Measurements from ENCODE around the gene HSPA4. TPM values are rescaled to one million over a fixed set of nuclear protein-coding genes. Genes with fewer than 3 reads are reported as not detected.

Gene HSPA4
- total and polyA plus RNA-seq, 2 of the 13 experiments (the other 11 are each of a cell fraction or from before 2014, with no cell fraction given): 36.6 to 231 TPM

DNA sequence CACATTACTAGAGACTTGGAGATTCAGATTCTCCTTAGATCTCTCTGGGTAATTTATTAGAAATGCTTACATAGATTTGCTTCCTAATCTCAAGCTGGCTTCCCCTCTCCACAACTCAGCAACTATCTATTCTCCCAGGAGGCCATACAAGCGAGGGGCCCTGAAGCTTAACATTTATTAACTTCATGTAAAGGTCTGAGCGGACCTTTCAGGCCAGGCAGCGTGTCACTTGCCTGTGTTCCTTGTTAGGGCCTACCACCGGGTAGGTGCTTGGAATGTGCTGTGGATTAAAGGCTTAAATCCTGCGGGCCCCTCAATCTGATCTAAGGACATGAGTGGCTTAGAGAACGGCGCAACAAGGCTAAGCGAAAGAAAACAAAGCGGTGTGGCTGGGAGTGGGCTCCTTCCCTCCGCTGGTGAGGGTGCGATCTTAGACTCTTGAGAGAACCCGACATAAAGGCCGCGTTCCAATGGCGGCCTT lies 712 bp upstream of the HSPA4 start (continued):
- TF ChIP-seq, protein P1, sequence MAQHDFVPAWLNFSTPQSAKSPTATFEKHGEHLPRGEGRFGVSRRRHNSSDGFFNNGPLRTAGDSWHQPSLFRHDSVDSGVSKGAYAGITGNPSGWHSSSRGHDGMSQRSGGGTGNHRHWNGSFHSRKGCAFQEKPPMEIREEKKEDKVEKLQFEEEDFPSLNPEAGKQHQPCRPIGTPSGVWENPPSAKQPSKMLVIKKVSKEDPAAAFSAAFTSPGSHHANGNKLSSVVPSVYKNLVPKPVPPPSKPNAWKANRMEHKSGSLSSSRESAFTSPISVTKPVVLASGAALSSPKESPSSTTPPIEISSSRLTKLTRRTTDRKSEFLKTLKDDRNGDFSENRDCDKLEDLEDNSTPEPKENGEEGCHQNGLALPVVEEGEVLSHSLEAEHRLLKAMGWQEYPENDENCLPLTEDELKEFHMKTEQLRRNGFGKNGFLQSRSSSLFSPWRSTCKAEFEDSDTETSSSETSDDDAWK (CRISPR knock-in tag; IDR thresholded peaks at IDR 0.05): no peak
- TF ChIP-seq, protein P2, sequence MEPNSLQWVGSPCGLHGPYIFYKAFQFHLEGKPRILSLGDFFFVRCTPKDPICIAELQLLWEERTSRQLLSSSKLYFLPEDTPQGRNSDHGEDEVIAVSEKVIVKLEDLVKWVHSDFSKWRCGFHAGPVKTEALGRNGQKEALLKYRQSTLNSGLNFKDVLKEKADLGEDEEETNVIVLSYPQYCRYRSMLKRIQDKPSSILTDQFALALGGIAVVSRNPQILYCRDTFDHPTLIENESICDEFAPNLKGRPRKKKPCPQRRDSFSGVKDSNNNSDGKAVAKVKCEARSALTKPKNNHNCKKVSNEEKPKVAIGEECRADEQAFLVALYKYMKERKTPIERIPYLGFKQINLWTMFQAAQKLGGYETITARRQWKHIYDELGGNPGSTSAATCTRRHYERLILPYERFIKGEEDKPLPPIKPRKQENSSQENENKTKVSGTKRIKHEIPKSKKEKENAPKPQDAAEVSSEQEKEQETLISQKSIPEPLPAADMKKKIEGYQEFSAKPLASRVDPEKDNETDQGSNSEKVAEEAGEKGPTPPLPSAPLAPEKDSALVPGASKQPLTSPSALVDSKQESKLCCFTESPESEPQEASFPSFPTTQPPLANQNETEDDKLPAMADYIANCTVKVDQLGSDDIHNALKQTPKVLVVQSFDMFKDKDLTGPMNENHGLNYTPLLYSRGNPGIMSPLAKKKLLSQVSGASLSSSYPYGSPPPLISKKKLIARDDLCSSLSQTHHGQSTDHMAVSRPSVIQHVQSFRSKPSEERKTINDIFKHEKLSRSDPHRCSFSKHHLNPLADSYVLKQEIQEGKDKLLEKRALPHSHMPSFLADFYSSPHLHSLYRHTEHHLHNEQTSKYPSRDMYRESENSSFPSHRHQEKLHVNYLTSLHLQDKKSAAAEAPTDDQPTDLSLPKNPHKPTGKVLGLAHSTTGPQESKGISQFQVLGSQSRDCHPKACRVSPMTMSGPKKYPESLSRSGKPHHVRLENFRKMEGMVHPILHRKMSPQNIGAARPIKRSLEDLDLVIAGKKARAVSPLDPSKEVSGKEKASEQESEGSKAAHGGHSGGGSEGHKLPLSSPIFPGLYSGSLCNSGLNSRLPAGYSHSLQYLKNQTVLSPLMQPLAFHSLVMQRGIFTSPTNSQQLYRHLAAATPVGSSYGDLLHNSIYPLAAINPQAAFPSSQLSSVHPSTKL (CRISPR knock-in tag; IDR thresholded peaks at IDR 0.05): no peak
- TF ChIP-seq ZNF180 (CRISPR knock-in tag; IDR thresholded peaks at IDR 0.05; ENCODE audit: borderline replicate concordance, low read depth) (no peak), ZNF224 (CRISPR knock-in tag; IDR thresholded peaks at IDR 0.05) (0 out of 2 replicates have a peak, but pooled peaks have one; percentile 20), ZNF235 (CRISPR knock-in tag; IDR thresholded peaks at IDR 0.05; ENCODE audit: borderline replicate concordance) (peak; percentile 71; the same call in 1 of the 2 replicates), ZNF570 (CRISPR knock-in tag; IDR thresholded peaks at IDR 0.05; ENCODE audit: borderline replicate concordance) (no peak), SMC3 (IDR thresholded peaks at IDR 0.05; ENCODE audit: low read length) (0 out of 2 replicates have a peak, but pooled peaks have one; percentile 8), ZNF143 (CRISPR knock-in tag; IDR thresholded peaks at IDR 0.05) (no peak), XRCC5 (optimal IDR thresholded peaks at IDR 0.05; ENCODE audit: low read length) (no peak), RBM22 (optimal IDR thresholded peaks at IDR 0.05; ENCODE audit: low read length) (peak; percentile 56), TOE1 (CRISPR knock-in tag; IDR thresholded peaks at IDR 0.05) (no peak), SP5 (CRISPR knock-in tag; IDR thresholded peaks at IDR 0.05; ENCODE audit: borderline replicate concordance, low read depth) (no peak), RBM39 (IDR thresholded peaks at IDR 0.05; ENCODE audit: low read depth, low read length, poor library complexity, severe bottlenecking) (no peak), ZNF550 (CRISPR knock-in tag; IDR thresholded peaks at IDR 0.05; ENCODE audit: borderline replicate concordance) (no peak)
- TF ChIP-seq, protein P3, sequence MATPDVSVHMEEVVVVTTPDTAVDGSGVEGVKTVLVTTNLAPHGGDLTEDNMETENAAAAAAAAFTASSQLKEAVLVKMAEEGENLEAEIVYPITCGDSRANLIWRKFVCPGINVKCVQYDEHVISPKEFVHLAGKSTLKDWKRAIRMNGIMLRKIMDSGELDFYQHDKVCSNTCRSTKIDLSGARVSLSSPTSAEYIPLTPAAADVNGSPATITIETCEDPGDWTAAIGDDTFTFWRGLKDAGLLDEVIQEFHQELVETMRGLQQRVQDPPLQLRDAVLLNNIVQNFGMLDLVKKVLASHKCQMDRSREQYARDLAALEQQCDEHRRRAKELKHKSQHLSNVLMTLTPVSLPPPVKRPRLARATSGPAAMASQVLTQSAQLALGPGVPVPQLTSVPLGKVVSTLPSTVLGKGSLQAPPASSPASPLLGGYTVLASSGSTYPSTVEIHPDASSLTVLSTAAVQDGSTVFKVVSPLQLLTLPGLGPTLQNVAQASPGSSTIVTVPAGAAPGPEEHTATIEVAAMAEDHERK (CRISPR knock-in tag; IDR thresholded peaks at IDR 0.05; ENCODE audit: low read depth): no peak
- TF ChIP-seq, protein P4, sequence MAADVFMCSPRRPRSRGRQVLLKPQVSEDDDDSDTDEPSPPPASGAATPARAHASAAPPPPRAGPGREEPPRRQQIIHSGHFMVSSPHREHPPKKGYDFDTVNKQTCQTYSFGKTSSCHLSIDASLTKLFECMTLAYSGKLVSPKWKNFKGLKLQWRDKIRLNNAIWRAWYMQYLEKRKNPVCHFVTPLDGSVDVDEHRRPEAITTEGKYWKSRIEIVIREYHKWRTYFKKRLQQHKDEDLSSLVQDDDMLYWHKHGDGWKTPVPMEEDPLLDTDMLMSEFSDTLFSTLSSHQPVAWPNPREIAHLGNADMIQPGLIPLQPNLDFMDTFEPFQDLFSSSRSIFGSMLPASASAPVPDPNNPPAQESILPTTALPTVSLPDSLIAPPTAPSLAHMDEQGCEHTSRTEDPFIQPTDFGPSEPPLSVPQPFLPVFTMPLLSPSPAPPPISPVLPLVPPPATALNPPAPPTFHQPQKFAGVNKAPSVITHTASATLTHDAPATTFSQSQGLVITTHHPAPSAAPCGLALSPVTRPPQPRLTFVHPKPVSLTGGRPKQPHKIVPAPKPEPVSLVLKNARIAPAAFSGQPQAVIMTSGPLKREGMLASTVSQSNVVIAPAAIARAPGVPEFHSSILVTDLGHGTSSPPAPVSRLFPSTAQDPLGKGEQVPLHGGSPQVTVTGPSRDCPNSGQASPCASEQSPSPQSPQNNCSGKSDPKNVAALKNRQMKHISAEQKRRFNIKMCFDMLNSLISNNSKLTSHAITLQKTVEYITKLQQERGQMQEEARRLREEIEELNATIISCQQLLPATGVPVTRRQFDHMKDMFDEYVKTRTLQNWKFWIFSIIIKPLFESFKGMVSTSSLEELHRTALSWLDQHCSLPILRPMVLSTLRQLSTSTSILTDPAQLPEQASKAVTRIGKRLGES (CRISPR knock-in tag; IDR thresholded peaks at IDR 0.05; ENCODE audit: borderline replicate concordance): no peak
- TF ChIP-seq, protein P5, sequence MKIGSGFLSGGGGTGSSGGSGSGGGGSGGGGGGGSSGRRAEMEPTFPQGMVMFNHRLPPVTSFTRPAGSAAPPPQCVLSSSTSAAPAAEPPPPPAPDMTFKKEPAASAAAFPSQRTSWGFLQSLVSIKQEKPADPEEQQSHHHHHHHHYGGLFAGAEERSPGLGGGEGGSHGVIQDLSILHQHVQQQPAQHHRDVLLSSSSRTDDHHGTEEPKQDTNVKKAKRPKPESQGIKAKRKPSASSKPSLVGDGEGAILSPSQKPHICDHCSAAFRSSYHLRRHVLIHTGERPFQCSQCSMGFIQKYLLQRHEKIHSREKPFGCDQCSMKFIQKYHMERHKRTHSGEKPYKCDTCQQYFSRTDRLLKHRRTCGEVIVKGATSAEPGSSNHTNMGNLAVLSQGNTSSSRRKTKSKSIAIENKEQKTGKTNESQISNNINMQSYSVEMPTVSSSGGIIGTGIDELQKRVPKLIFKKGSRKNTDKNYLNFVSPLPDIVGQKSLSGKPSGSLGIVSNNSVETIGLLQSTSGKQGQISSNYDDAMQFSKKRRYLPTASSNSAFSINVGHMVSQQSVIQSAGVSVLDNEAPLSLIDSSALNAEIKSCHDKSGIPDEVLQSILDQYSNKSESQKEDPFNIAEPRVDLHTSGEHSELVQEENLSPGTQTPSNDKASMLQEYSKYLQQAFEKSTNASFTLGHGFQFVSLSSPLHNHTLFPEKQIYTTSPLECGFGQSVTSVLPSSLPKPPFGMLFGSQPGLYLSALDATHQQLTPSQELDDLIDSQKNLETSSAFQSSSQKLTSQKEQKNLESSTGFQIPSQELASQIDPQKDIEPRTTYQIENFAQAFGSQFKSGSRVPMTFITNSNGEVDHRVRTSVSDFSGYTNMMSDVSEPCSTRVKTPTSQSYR (CRISPR knock-in tag; IDR thresholded peaks at IDR 0.05; ENCODE audit: borderline replicate concordance): no peak
